Measurements from ENCODE around the gene BMERB1.
"Not testable (repeated sequence)": the region's sequence is repeated elsewhere in the genome, so short reads cannot be mapped to it uniquely, and the experiment has no call there.

BMERB1 gene

DNA sequence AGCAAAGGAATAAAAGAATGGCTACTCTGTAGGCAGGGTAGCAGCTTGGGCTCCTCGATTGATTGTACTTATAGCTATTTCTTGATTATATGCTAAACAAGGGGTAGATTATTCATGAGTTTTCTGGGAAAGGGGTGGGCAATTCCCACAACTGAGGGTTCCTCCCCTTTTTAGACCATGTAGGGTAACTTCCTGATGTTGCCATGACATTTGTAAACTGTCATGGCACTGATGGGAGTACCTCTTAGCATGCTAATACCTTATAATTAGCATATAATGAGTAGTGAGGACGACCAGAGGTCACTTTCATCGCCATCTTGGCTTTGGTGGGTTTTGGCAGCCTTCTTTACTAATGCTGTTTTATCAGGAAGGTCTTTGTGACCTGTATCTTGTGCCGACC lies 136.3 kb downstream of the BMERB1 start:
- DNase-seq: not testable (repeated sequence)

- no peak for DNase-seq
These were observed 137.2 kb downstream of the BMERB1 start for GRCh38 chr16:15571557-15571956.

DNA sequence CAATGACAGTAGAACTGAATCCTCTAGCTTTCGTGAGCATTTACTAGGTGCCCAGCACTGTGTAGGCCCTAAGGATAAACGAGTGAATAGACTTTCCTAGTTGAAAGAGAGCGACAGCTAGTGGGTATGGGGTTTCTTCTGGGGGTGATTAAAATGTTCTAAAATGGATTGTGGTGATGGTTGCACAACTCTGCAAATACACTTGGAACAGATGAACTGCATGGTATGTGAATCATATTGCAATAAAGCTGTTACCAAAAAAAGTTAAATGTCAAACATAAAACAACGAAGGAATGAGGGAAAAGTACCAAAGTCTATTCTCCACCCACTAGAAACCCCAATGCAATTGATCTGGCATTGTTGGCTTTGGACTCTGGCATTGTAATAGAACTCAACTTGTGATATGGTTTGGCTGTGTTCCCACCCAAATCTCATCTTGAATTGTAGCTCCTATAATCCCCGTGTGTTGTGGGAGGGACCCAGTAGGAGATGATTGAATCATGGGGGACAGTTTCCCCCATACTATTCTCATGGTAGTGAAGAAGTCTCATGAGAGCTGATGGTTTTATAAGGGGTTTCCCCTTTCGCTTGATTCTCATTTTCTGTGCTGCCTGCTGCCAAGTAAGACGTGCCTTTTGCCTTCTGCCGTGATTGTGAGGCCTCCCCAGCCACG lies 138.1 kb downstream of the BMERB1 start:
- DNase-seq: peak; percentile 75

GRCh38 chr16:15573274-15573895 lies 139.0 kb downstream of the BMERB1 start:
- DNase-seq: no peak

DNA sequence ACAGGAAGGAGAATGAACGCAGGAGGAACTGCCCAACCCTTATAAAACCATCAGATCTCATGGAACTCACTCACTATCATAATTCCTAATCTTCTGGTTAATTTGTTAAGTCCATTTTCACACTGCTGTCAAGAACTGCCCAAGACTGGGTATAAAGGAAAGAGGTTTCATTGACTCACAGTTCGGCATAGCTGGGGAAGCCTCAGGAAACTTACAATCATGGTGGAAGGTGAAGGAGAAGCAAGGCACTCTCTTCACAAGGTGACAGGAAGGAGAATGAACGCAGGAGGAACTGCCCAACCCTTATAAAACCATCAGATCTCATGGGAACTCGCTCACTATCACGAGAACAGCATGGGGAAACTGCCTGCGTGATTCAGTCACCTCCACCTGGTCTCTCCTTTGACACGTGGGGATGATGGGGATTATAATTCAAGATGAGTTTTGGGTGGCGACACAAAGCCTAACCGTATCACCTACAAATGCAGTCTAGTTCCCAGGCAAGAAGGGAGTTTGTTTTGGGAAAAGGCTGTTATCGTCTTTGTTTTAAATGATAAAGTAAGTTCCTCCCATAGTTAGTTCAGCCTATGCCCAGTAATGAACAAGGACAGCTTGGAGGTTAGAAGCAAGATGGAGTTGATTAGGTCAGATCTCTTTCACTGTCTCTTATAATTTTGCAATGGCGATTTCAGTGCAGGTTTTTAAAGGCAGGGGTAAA lies 139.7 kb downstream of the BMERB1 start:
- DNase-seq: not testable (repeated sequence)

GRCh38 chr16:15574614-15574948 lies 140.2 kb downstream of the BMERB1 start:
- no peak for DNase-seq

DNA sequence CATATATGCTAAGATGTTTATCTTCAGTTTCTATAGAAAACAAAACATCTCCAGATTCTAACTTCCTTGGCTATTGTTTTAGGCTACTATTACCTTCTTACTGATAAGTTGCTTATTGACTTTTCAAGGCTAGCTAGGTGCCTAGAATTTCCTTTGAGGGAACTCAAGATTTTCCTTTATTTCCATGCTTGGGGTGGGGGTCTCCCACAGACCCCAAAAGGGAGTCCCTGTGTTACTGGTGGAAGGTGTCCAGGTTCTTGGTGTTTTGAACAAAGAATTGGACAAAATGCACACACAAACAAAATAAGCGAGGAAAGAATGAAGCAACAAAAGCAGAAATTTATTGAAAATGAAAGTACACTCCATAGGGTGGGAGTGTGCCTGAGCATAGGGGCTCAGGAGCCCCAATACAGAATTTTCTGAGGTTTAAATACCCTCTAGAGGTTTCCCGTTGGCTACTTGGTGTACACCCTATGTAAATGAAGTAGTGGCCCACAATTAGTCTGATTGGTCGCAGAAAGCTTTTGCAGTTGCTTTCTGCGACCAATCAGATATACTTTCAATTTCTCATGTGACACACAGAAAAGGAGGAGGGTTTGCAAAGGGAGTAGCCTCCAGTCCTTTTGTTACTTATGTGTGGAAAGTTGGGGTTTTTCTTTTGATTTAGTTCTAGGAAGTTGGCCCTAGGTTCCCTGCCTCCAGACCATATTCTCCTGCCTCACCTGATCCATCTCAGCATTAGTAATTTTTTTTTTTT lies 141.1 kb downstream of the BMERB1 start:
- DNase-seq: no peak

DNA sequence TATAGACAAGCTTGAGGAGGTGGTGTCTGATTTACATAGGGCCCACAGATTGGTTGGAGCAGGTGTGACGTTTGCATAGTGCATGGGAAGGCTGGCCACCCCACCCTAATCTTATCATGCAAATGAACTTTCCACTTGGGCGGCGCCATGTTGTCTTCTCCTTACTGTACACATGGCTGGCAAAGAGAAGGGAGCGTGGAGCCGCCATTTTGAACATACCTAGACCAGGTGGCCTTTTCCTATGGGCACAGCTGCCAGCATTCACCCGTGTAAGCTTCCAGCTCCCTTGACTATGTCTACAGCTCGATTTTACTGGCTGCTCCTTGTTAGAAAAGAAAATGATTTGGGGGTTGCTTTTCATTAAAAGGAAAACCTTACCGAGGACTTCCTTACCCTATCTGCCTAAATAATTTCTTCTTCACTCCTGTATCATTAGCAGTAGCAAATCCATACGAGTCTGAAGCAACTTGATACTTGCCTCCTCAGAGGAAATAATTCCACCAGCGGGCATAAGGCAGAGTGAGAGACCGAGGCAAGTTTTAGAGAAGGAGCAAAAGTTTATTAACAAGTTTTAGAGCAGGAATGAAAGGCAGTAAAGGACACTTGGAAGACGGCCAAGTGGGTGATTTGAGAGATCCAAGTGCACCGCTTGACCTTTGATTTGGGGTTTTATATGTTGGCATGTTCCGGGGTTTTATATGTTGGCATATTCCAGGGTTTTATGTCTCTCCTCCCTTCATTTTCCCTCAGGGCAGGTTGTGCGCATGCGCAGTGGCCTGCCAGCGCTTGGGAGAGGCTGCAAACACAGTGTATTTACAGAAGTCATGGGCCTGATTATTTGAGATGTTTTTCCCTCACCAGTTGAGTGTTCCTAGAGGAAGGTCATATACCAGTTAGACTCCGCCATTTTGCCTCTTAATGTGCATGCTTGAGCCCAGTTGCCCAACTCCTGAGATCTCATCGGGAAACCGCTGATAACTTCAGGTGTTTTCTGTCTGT lies 142.9 kb downstream of the BMERB1 start:
- DNase-seq: no peak

- DNase-seq: no peak
These were observed 144.4 kb downstream of the BMERB1 start for GRCh38 chr16:15578824-15579223.

GRCh38 chr16:15581127-15581815 lies 146.9 kb downstream of the BMERB1 start:
- no peak for DNase-seq

- DNase-seq: no peak
These were observed 149.1 kb downstream of the BMERB1 start for GRCh38 chr16:15583526-15583925.

GRCh38 chr16:15585956-15586355 lies 151.6 kb downstream of the BMERB1 start:
- no peak for DNase-seq

- DNase-seq: no peak
These were observed 152.3 kb downstream of the BMERB1 start for GRCh38 chr16:15586716-15587115.

DNA sequence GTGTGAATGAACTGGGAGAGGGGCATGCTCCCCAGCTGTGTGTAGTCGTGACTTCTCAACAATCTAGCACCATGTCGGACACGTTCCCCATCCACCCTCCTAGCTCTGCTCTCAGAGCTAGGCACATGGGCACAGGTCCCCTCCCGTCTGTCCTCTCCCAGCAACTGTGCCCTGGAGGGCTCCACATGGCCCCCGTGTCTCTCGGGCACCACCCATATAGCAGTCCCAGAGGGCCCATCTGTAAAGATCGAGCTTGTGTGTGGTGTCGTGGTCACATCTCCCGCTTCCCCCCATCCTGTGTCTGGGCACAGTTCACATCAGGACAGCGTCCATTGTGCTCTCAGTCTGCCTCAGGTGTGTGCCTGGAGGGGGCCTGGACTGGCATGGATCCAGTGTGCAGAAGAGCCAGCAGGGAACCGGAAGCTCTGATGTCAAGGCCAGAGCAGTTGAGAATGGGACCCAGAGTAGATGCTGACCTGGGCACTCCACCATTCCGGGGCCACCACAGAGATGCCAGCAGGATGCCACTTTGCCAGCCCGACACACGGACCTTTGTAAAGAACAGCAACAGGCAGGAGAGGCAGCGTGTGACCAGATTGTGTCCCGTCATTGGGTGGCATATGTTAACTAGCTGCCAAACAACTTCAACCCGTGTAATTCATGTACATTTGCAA lies 152.9 kb downstream of the BMERB1 start:
- no peak for DNase-seq

GRCh38 chr16:15592324-15592723 lies 157.9 kb downstream of the BMERB1 start:
- DNase-seq: no peak

DNA sequence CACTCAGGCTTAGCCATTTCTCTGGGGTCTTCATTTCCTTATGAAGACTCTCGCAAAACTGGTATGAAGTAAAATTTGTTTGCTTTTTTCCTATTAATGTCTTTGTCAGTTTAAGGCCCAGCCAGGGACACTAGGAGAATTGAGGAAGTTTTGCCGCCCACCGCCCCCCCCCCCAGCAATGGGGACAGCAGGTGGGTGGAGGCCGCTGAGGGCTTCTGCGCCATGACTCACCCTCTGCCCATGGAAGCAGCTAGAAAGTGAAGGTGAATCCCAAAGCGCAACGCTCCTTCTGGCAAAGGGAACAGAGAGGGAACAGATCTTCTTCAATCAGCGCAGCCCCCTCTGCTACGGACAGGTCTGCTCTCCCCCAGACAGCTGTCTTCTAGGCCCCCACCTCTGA lies 158.8 kb downstream of the BMERB1 start:
- no peak for DNase-seq

GRCh38 chr16:15594711-15595320 lies 160.4 kb downstream of the BMERB1 start:
- DNase-seq: no peak

DNA sequence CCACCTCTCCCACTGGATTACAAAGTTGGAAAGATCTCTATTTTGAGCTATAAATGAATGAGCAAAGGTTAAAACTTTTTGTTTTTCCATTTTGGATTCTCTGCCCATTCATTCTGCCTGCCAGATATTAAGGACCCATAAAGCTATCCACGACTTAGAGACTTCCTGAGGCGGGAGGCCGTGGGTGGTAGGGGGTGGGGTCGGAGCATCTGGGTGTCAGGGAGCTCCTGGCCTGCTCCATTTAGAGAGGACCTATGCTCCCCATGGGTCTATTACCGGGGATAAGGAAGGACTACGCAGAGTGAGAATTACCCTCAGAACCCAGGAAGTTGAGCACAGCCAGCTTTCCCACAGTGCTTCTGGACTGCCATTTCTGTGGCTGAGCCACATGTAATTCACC lies 162.7 kb downstream of the BMERB1 start:
- no peak for DNase-seq

GRCh38 chr16:15597822-15598647 lies 163.6 kb downstream of the BMERB1 start:
- no peak for DNase-seq

All from fibroblast of skin of right biceps (primary cell).